HG03469 (cell line): ENCODE data around the gene LIPE.

Experiments used
- ATAC-seq: cut with Tn5 transposase; IDR thresholded peaks from one replicate; pipeline ENCODE4 v1.9.1; 2021; ENCODE audit warnings: mild to moderate bottlenecking, moderate library complexity, moderate number of reproducible peaks; ENCODE audit not compliant: unreplicated experiment

LIPE gene

DNA sequence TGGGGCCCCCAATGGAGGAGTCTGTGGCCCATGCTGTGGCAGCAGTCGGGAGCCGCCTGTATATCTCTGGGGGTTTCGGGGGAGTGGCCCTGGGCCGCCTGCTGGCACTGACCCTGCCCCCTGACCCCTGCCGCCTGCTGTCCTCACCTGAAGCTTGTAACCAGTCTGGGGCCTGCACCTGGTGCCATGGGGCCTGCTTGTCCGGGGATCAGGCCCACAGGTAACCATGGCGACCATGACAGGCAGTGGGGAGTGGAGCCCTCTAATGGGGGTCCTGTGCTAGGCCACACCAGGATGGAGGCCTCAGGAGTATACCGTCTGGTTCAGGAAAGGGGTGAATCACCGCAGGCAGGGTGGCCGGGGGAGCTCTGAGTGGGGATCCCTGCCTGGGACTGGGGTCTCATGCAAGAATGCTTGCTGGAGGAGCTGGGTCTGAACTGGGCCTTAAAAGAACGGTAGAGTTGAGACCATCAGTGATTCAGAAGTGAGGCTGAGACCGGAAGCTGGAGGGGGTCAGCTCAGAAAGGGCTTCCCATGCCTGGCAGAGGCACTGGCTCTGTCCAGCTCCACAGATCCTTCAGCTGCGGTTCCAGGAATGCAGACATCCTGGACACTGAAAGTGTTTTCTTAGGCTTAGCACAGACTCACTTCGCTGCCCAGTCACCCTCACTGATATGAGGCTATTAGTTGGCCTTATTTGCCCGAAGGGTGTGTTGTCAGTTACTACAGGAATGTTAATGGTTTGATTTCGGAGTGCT lies 66.2 kb downstream of the LIPE start:
- no peak for ATAC-seq

DNA sequence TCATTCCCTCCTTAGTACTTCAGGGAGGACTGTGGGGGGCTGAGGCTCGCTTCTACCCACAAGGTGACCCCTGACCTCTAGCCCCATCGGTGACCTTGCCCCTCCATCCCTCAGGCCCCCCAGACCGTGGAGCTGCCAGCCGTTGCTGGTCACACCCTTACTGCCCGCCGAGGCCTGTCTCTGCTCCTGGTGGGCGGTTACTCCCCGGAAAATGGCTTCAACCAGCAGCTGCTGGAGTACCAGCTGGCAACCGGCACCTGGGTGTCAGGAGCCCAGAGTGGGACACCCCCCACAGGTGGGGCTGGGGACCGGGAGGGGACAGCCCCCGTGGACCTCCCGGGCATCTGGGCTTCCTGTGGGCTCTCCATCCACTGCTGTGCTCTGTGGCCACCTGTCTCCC lies 69.9 kb downstream of the LIPE start:
- no peak for ATAC-seq

DNA sequence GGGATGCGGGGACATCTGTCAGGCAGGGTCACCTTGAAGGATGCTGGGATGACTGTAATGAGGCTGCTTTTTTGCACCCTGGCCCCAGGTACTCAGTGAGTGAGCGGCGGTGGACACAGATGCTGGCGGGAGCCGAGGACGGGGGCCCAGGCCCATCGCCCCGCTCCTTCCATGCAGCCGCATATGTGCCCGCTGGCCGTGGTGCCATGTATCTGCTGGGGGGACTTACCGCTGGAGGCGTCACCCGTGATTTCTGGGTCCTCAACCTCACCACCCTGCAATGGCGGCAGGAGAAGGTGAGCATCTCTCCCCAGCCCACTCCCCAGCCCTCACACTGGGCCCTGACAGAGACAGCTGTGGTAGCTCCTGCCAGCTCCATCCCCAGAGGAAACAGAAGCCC lies 70.5 kb downstream of the LIPE start:
- no peak for ATAC-seq

DNA sequence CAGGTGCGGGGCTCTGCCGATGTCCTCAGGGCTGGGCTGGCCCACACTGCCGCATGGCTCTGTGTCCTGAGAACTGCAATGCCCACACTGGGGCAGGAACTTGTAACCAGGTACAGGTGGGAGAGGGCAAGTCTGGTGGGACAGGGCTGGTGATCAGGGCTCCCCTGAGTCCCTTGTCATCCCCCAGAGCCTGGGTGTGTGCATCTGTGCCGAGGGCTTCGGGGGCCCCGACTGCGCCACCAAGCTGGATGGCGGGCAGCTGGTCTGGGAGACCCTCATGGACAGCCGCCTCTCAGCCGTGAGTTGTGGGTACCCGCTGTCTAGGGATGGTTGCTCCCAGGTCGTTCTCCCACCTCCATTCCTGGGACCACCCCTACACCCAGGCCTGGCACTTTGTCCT lies 71.3 kb downstream of the LIPE start:
- no peak for ATAC-seq

DNA sequence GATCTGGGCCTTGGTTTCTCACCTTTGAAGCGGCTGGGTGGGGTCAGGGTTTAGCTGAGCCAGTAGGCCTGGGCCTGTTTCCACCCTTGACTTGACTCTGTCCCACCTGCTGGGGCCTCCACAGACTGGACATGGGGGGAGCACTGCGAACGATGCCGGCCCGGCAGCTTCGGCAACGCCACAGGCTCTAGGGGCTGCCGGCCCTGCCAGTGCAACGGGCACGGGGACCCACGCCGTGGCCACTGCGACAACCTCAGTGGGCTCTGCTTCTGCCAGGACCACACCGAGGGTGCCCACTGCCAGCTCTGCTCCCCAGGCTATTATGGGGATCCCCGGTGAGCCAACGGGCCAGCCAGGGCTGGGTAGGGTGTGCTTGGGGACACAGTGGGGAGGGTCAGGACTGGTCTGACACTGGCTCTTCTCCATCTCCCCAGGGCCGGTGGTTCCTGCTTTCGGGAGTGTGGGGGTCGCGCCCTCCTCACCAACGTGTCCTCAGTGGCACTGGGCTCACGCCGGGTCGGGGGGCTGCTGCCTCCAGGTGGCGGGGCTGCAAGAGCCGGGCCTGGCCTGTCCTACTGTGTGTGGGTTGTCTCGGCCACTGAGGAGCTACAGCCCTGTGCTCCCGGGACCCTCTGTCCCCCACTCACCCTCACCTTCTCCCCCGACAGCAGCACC lies 73.7 kb downstream of the LIPE start:
- ATAC-seq, result no peak

DNA sequence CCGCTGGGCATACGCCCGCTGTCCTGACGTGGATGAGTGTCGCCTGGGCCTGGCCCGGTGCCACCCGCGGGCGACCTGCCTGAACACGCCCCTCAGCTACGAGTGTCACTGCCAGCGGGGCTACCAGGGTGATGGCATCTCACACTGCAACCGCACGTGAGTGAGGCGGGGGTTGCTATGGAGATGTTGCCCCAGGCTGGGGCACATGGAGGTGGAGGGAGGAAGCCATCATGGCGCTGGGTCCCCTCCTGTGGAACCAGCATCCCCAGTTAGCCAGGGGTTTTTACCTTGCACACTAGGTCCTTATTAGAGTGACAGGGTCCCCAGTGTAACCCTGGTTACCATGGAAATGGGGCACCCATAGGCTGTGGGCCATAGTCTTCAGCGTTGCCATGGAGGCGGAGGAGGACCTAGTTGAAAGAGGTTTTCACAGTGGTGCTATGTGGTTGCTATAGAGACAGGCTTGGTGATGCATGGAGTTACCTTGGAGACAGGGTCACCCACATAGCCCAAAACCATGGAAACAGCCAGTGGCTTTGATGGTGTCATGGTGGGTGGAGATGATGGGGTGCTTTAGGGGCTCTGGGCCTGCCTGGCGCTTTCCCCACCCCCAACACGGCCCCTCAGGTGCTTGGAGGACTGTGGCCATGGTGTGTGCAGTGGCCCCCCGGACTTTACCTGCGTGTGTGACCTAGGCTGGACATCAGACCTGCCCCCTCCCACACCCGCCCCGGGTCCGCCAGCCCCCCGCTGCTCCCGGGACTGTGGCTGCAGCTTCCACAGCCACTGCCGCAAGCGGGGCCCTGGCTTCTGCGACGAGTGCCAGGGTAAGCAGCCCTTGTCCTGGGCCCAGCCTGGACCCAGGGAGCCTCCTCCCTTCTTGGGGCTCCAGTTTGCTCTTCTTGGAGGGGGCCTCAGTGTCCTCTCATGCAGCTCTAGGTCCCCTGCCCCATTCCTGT lies 74.6 kb downstream of the LIPE start:
- no peak for ATAC-seq
